Measurements from ENCODE around the gene KBTBD2.

The KBTBD2 gene

GRCh38 chr7:32892521-32893206 is 1.1 kb upstream of the KBTBD2 start:
- 0 out of 2 replicates have a peak, but pooled peaks cover 9% of the 10 kb centered on the region for H4K20me1 ChIP-seq (ENCODE audit: insufficient read depth)
- peak overlapping the region; percentile 96 for H3K9ac ChIP-seq
- peaks cover 32% of the 10 kb centered on the region for H3K79me2 ChIP-seq (ENCODE audit: insufficient read depth, low read depth)
- H3K27ac ChIP-seq, result peak overlapping the region; percentile 97
- H3K4me2 ChIP-seq, result peak overlapping the region; percentile 74
- TF ChIP-seq CTCF (conservative IDR thresholded peaks at IDR 0.05; ENCODE audit: low read depth, low read length), result no peak
- H3K4me3 ChIP-seq (IDR thresholded peaks at IDR 0.05; ENCODE audit: insufficient read depth, low read depth, low read length), result no peak overlapping the region
- no peaks in the 10 kb centered on the region for H3K36me3 ChIP-seq (ENCODE audit: insufficient read depth)
- no peaks in the 10 kb centered on the region for H3K27me3 ChIP-seq (ENCODE audit: insufficient read depth, low read depth)
- H2AFZ ChIP-seq (ENCODE audit: low read depth), result peak overlapping the region; percentile 41
- H3K4me1 ChIP-seq (ENCODE audit: low read depth, poor library complexity, severe bottlenecking), result peaks cover 37% of the 10 kb centered on the region

GRCh38 chr7:32891800-32892520 is 400 bp upstream of the KBTBD2 start:
- Histone ChIP-seq H4K20me1 (ENCODE audit: insufficient read depth) (0 out of 2 replicates have a peak, but pooled peaks cover 13% of the 10 kb centered on the region), H3K9ac (peak overlapping the region; percentile 96), H3K79me2 (ENCODE audit: insufficient read depth, low read depth) (peaks cover 40% of the 10 kb centered on the region), H3K4me1 (ENCODE audit: low read depth, poor library complexity, severe bottlenecking) (peaks cover 43% of the 10 kb centered on the region), H2AFZ (ENCODE audit: low read depth) (peak overlapping the region; percentile 41), H3K27me3 (ENCODE audit: insufficient read depth, low read depth) (no peaks in the 10 kb centered on the region), H3K4me2 (peak overlapping the region; percentile 74), H3K36me3 (ENCODE audit: insufficient read depth) (no peaks in the 10 kb centered on the region), H3K4me3 (IDR thresholded peaks at IDR 0.05; ENCODE audit: insufficient read depth, low read depth, low read length) (no peak overlapping the region), H3K27ac (peak overlapping the region; percentile 97)
- TF ChIP-seq CTCF (conservative IDR thresholded peaks at IDR 0.05; ENCODE audit: low read depth, low read length), result no peak

DNA sequence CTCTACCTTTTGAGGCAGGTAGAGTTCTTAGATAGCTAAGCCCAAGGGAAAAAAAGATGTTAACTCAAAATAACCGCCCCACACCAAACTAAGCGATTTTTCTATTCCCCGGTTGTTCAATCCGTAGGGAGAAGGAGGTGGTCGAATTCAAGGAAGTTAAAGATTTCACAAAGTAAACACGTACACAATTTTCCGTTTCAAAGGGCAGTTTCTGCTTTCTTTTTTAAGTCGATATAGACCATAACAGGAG is 842 bp downstream of the KBTBD2 start:
- H3K4me1 ChIP-seq (ENCODE audit: low read depth, poor library complexity, severe bottlenecking), result peaks cover 47% of the 10 kb centered on the region
- peaks cover 52% of the 10 kb centered on the region for H3K79me2 ChIP-seq (ENCODE audit: insufficient read depth, low read depth)
- H3K9ac ChIP-seq, result peak overlapping the region; percentile 83
- no peaks in the 10 kb centered on the region for H3K27me3 ChIP-seq (ENCODE audit: insufficient read depth, low read depth)
- no peaks in the 10 kb centered on the region for H3K36me3 ChIP-seq (ENCODE audit: insufficient read depth)
- no peak for TF ChIP-seq CTCF (conservative IDR thresholded peaks at IDR 0.05; ENCODE audit: low read depth, low read length)
- H4K20me1 ChIP-seq (ENCODE audit: insufficient read depth), result 0 out of 2 replicates have a peak, but pooled peaks cover 16% of the 10 kb centered on the region
- H2AFZ ChIP-seq (ENCODE audit: low read depth), result peak overlapping the region; percentile 57
- peak overlapping the region; percentile 94 for H3K27ac ChIP-seq
- peak overlapping the region; percentile 85 for H3K4me2 ChIP-seq
- peak overlapping the region; percentile 47 for H3K4me3 ChIP-seq (IDR thresholded peaks at IDR 0.05; ENCODE audit: insufficient read depth, low read depth, low read length)

DNA sequence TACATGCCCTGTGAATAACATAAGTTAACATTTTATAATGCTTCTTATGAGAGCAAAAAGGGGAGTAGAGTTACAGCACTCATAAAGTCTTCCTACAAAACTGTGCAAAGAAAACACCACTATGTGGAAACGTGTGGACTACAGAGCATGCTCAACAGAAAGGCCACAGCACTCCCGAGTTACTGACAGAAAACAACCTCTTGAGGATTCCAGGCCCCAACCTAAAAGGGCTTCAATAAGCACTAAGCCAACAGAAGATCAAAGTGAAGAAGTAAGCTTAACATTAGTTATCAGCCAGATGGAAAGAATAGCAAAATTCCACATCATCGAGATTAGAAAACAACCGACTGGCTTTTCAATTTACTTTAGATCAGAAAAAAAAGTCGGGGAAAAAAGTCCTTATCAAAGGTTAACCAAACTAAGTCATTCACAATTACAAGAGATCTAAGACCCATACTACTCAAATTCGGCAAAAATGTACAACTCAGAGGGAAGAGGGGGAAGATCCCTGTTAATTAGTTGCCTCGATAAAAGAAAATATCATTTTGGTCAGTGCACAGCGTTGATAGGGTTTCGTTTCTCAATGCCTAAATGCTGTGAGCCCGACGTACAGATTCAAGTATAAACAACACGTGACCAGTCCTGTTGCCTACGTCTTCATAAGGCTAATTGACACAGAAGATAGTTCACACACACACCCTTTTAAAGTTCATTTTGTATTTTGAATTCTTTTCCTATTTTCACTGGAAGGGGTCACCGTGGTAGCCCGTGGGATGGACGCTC is 1.4 kb downstream of the KBTBD2 start:
- Histone ChIP-seq H3K4me1 (ENCODE audit: low read depth, poor library complexity, severe bottlenecking) (peaks cover 51% of the 10 kb centered on the region), H3K79me2 (ENCODE audit: insufficient read depth, low read depth) (peaks cover 57% of the 10 kb centered on the region), H3K27me3 (ENCODE audit: insufficient read depth, low read depth) (no peaks in the 10 kb centered on the region), H2AFZ (ENCODE audit: low read depth) (peak overlapping the region; percentile 57), H3K9ac (peak overlapping the region; percentile 83), H4K20me1 (ENCODE audit: insufficient read depth) (0 out of 2 replicates have a peak, but pooled peaks cover 16% of the 10 kb centered on the region), H3K4me3 (IDR thresholded peaks at IDR 0.05; ENCODE audit: insufficient read depth, low read depth, low read length) (peak overlapping the region; percentile 47), H3K27ac (peak overlapping the region; percentile 94), H3K36me3 (ENCODE audit: insufficient read depth) (no peaks in the 10 kb centered on the region), H3K4me2 (peak overlapping the region; percentile 85)
- no peak for TF ChIP-seq CTCF (conservative IDR thresholded peaks at IDR 0.05; ENCODE audit: low read depth, low read length)
